Stimulated activated CD8-positive, alpha-beta memory T cell treated with anti-CD3 and anti-CD28 coated beads, Interleukin-15, amount 100 ng/mL, for 1 hour (primary cell): Measurements from ENCODE around the gene ETV4.

Source experiments
- DNase-seq: peaks from one replicate; pipeline ENCODE4 v3.0.0-alpha.2; 2020; ENCODE audit warnings: low read depth

The ETV4 gene

DNA sequence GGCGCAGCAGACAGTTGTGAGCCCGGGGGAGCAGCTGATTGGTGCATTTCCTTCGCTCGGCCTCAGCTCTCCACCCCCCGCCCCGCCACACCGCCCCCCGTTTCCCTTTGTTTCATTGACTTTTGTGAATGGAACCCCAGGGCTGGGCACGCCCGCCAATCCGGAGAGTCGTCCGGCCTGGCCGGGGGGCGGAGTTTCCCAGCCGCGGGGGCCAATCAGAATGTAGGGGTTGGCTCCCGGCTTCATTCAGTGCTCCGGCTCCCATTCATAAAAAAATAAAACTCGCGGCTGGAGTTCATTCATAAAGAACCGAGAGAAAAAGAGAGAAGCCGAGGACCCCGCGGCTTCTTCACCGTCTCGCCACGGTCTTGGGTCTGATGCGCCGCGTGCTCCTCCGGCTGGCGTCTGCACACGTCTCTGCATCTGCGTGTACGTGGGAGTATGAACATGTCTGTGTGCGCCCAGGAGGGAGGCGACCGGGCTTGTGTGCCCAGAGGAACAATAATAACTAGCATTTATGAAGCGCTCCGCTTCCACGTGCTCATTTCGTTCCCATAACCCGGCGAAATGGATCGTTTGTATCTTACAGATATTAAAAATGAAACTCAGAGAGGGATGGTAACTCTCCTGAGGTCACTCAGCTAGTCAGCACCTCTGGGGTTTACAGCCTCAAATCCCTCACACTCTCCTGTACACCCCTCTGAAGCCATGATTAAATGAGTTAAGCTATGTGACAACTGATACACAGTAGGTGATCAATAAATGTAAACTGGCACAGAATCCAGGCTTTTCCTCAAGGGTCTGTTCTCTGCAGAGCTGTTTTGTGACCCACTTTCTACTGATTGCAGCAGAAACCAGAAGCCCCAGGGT is at the start of gene ETV4:
ETV4 (minus strand) TSS at position 22 of the 870 bp plus-strand sequence. CDS start 723 bp downstream, outside the sequence.
- peak; percentile 75 for DNase-seq

DNA sequence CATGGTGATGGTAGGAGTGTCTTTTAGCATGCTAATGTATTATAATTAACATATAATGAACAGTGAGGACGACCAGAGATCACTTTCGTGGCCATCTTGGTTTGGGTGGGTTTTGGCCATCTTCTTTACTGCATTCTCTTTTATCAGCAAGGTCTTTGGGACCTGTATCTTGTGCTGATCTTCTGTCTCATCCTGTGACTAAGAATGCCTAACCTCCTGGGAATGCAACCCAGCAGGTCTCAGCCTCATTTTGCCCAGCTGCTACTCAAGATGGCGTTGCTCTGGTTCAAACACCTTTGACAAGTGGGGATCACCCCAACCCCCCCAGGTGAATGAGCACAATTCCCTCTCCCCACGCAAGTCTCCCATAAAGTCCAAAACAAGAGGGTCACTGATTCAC is 49.3 kb upstream of the ETV4 start:
- DNase-seq: no peak

DNA sequence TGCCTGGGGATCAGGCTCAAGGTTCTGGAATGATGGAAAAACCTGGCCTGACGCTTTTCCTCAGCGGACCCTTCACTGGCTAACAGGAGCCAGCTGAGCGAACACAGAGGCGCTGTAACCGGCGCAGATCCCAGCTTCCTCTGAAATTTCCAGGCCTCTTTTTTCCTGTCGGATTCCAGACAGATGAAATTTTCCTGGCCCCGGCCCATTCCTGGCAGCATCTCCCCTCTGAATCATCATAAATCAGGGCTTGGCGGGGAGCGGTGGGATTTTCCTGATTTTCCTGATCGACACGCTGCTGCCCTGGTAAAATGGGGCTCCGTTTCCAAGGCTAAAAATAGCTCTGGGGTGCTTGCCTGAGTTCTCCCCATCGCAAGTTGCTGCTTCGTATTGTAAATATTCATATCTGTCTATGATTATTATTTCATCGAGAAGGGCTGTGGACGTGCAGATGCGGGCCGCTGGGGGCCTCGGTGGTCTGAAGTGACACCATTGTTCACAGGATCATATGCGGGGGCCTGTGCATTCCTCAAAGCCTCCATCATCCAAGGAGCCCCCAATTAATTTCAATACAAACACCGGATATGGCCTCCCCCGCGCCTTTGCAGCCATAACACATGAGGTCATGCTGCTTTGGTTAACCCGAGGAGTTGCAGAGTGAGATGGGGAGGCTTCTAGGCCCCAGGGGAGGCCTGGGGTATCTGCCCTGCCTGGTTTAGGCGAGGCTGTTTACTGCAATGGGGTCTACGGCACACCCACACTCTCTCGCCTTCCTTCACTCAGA is 45.8 kb upstream of the ETV4 start:
- DNase-seq: no peak

DNA sequence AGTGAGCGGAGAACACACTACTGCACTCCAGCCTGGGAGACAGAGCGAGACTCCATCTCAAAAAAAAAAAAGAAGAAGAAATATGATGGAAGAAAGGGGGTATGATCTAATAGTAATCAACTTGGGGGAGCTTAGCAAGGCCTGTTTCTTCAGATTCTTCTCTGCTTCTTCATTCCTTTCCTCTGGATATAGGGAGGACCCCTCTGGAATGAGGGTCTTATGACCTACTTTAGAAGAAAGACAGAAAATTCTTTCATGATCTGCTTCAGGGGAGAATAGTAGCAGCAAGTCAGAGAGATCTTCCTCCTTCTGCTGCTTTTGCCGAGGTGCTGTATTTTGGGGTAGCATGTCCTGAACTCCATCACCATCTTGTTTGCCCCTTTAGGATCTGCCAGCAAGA is 44.9 kb upstream of the ETV4 start:
- no peak for DNase-seq

DNA sequence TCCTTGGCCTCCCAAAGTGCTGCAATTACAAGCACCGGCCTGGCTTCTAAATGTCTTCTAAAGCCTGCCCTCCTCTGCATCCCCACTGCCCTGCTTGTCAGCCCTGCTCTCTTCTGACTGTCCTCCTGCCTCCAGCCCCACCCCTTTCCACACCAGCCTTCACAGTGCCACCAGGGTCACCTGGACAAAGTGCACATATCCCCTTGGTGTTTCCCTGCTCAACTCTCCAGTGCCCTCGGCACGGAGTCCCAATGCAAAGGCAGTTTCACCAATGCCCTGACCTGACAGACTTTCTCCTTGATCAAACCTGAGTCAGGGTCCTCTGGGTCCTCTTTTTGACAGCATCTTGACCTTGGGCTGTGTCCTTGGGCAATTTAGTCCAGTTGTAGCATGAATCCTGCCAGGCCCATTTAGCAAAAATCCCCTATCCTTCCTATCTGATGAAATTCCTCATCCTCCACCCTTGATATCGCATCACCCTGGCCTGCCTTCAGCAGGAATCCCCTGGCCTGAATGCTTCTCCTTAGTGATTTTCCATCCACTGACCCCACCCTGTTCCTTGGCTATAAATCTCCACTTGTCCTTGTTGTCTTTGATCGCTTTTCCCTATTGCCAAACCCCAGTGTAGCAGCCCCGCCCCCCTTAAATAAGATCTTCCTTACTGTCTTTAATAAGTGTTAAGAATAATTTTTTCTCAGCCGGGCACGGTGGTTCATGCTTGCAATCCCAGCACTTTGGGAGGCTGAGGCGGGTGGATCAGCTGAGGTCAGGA is 42.7 kb upstream of the ETV4 start:
- no peak for DNase-seq

DNA sequence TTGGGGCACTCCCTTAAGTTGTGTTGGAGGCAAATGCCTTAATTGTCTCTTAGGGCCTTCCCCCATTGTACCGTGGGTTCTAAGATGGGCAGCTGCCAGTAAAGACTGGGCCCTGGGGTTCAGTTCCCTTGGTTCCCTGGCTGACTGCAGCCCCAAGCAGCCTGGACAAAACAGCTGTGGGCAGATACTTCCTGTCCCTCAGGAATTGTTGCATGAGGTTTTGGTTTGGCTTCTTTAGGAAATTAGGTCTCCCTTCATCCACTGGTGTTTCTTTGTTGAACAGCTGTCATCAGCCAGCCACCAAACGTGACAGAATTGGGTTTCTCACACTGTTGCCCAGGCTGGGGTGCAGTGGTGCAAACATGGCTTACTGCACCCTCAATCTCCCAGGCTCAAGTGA is 42.0 kb upstream of the ETV4 start:
- no peak for DNase-seq

DNA sequence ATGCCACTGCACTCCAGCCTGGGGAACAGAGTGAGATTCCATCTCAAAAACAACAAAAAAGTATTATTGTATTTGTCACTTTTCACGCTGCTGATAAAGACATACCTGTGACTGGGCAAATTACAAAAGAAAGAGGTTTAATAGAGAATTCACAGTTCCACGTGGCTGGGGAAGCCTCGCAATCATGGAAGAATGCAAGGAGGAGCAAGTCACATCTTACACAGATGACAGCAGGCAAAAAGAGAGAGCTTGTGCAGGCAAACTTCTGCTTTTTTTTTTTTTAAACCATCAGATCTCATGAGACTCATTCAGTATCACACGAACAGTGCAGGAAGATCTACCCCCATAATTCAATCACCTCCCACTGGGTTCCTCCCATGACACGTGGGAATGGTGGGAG is 41.5 kb upstream of the ETV4 start:
- no peak for DNase-seq

DNA sequence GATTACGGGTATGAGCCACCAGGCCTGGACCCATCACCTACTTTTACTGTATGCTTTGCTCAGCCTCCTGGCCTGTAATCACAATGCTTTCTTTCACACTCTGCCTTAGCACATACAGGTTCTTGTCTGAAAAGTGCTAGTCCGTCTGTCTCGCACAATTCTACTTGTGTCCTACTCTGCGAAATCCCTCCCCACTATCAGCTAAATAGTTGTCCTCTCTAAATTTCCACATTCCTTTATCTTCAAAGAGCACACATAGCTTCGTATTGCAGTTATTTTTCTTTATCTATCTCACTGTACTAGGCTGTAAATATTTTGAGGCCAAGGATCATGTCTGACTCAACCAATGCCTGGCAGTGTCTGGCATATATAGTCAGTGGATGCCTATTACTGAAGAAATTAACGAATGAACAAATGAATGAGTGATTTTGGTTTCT is 38.5 kb upstream of the ETV4 start:
- no peak for DNase-seq

DNA sequence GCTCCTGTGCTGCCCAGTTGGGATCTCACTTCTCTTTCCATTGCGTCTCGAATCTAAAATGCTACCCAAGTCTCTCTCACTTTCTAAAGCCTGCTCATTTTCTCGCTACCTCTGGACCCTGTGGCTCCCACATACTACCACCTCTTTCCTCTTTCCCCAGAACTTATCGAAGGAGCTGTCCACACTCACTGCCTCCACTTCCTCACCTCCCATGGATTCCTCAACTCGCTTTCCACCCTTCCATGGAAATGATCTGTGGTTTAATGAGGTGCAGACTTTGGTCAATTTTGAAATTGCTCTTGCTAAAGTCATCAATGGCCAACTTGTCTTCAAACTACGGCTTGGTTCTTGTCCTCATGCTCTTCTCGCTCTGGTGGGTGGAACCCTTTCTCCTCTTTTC is 37.2 kb upstream of the ETV4 start:
- no peak for DNase-seq

DNA sequence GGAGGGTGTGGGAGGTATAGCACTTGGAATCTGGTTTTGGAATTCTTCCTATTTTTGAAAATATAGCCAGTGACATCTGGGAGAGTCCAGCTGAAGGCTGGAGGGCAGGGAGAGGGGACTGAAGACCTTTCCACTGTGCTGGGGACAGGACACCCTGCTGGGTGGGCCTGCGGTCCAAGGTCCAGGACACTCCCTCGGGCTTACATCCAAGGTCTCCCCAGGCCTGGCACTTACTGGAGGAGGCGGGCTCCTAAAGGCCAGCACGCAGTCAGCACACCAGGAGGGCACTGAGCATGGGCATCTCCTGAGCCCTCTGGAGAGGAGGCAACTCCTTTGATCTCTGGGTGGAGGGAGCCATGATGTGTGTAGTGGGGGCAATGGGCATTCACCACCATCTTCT is 35.5 kb upstream of the ETV4 start:
- DNase-seq: no peak

DNA sequence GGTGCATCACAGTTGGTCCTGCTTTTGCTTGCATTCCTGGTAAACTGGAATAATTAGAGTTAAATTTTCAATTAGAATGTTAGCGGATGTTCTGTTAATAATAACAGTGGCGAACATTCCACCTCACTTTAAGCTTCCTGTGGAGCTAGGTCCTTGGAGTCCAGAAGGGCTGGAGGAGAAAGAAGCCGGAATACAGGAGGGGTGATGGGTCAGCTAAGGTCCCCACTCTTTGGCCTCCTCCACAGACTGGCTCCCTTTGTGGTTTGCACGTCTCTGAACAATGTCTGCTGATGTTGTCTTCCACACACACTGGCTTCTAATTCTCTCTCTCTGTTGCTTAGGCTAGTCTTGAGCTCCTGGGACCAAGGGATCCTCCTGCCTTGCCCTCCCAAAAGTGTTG is 35.0 kb upstream of the ETV4 start:
- no peak for DNase-seq

DNA sequence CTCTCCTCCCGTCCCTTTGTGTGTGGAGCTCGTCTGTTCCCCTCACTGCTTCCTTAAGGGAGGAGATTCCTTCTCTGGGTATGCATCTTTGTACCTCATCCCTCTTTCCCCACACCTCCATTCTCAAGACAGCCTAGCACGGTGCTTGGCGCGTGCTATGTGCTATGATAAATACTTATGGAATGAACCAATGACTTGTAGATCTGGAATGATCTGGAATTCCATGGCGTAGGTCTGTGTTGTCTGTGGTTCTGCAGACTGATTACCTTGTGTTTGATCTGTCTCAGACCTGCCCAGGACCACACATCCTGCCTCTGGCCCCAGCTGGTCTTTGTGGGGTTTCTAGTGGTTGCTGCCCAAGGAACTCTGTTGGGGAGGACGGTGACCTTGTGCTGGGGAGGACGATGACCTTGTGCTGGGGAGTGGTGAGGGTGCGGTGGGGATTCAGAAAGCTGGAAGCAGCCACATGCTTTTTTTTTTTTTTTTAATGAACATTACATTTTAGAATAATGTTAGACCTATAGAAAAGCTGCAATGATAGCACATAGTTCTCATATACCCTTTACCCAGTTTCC is 33.5 kb upstream of the ETV4 start:
- no peak for DNase-seq

DNA sequence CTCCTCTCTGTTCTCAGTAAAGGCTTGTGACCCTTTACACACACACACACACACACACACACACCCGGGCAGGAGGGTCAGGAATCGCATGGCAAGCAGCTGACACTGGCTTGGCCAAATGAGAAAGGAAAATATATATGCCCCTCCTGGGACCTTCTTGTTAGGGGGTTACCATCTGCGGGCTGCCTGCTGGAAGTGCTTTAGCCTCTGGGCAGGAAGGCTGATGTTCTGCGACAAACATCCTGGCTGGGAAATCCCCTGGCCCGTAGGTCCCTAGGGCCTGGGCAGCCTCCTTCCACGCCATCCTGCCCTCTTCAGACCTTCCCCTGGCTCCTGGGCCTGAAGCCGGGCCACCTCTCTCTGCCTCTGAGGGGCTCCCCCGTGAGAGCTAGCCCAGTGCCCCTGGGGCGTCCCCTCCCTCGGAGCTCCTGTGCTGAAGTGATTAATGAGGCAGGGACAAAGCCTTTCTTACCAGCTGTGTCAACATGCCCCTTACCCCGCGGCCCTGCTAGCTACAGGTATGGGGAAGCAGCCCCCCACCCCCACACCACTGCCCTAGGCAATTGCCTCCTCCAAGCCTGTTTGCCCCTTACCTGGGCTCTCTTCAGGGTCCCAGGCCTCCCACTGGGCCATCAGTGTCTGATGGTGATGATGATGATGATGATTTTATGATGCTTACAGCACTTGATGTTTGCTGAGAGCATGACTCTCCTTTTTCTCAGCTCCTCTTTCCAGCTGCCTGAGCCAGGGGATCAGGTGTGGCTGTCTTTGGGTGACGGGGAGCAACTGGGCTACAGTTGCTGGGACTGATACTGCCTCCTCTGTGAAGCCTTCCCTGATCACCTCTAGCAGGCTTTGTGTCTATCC is 32.8 kb upstream of the ETV4 start:
- peak; percentile 2 for DNase-seq

DNA sequence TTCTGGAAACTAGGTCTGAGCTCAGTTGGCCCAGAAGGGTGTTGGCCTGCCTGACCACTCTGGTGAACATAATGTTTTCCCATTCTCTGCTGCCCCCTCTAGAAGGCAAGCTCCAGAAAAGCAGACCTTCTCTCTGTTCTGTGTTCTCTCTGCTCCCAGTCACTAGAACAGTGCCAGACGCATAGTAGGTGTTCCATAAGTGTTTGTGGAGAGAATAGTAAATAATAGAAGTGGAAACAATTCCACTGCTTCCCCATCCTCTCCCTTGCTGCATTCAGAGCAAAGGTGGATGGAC is 32.2 kb upstream of the ETV4 start:
- no peak for DNase-seq

DNA sequence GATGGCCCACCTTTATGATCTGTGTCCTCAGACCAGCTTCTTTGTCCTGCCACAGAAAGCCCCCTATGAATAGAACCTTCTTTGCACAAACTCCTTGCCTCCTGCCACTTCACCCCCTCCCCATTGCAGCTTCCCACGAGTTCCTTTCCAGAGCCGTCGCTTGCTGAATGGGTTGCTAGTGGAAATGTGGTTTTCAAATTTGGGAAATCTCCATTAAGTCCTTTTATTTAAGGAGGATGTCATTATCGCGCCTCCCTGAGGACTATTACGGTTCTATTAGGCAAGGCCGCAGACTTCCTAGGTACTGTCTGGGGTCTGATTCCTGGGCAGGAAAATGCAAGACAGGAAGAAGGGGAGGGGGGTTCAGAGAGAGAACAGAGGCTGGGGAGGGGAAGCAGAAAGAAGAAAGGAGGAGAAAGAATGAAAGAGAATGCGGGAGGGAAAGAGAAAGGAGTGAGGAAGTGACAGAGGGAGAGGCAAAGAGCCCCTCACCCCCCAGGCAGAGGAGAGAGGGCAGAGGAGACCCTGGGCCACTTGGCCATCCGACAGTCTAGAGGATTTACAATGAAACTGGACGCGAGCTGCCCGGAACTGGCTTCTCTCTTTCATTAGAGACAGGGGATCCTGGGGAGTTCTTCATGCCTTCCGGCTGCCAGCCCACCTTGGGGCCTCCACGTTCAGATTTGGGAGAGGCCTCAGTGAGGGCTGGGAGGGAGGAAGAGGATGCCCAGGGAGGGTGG is 31.7 kb upstream of the ETV4 start:
- DNase-seq: no peak

DNA sequence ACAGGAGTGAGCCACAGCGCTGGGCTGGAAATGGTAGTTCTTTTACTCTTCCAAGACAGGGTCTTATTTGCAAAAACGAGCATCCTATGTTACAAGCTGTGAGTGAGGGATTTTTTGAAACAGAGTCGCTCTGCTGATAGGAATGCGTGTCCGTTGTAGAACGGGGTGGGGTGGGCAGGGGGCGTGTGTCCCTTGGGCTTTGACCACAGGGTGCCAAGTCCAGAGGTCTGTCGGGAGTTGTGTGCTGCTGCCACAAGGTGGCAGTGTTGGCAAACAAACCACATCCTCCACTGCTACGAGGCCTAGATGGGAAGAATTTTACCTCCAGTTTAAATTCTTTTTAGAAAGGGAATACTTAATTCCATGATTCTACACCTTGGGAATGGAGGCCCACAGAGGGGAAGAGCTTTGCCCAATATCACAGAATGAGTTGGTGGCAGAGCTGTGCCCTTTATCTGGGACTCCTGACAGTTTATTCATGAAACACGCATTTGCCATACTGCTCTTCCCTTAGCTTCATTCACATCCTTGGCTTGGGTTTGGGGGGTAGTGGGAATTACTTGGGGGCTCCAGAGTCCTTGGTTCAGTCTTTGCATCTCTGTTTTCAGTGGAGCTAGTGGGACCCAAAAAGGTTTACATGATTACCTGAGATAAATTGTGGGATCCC is 30.6 kb upstream of the ETV4 start:
- DNase-seq: peak; percentile 34

DNA sequence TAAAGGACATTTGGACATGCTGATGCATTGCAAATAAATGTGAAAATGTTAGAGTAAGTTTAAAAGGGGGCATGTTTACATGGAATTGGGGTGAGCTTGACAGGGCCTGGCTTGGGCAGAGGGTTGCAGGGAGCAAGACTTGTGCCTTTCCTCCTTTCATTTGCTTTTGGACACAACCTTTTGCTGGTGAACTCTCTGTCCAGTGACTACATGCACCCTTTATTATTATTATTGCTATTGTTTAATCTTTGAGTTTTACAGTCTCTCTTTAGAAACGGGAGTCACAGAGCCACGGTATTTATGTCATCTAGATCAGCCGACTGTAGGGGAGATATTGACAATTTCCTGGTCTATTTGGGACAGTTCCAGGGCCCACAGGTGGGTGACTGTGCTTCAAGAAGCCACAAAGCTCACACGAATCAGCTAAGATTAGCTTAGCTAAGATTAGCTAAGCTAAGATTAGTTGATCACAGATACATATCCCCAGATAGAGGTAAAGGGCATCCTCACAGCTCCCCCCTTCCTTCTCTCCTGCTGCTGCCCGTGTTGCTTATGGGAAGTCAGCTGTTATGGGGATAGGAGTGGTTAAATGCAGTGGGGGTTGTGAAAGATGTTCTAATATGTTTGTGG is 28.9 kb upstream of the ETV4 start:
- no peak for DNase-seq

DNA sequence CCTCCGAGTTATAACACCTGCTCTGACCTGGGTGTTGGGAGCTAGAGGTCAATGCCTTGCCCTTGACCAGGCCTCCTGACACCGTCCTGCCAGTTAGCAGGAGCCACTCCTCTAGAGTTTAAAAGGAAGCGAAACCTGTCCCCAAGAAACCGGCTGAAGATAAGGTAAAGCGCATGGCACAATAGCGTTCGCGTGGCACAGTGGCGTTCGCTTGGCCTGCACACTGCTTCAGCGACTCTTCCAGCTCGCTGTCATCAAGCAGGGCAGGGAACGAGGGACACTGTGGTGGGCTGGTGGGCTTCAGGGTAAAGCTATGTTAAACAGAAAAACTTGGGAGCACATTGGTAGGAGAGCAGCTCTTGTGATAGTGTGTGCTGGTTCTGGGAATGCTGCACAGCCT is 28.2 kb upstream of the ETV4 start:
- no peak for DNase-seq

DNA sequence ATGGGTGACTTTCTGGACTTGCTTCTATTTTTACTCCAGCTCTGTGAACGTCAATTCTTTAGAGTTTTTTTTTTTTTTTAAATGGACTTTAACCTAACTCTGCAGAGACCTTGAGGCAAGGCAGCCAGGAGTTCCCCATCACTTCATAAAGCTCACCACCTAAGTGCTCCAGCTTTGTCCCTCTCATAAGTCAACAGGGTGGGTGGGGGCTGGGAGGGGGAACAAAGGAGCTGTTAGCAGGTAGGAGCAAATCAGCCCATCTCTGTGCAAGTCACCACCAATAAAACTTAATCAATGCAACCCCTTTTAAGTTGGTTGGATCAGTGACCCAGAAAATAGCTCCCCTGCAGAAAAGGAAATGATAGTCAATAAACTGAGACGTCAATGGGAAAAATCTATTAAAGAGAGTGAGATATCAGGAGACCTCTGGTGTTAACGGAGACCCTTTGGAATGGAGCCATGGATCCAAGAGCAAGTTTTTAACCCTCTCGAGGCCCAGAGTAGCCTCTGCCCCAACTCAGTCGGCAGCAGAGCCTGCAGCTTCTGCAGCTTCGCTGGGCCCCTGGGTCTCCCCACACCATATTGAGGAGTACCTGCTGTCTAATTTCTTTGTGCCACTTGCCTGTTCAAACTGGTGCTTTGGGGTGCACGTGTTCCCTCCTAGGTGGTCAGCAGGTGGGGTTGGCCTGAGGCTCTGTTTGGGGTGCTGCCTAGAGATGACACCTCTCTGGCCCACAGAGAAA is 27.6 kb upstream of the ETV4 start:
- DNase-seq: no peak
